ENCODE results near the gene TINCR.

The TINCR gene

DNA sequence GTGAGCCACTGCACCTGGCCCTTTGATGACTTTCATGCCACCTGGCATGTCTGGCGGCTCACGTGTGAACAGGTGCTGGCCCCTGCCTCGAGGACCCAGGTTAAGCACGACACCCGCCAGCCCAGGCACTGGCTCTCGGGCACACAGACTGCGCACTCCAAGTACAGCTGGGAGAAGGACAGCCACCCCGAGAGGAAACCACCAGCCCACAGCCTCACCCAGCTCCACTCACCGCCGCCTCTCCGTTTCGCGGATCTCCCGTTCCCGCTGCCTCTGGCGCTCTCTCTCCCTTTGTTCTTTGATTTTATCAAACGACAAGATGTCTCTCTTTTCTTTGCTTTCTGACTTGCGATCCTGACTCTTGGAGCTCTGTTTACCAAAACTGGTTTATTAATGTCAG is 27.4 kb upstream of the TINCR start:
- in situ Hi-C loops (cut with MboI; ENCODE audit: low sequenced_read_pairs, unreplicated experiment), result no loop called here
- DNase-seq (ENCODE audit: low spot score), result no peak
- no peak for TF ChIP-seq CTCF (IDR thresholded peaks at IDR 0.05; ENCODE audit: borderline replicate concordance, control extremely low read depth, extremely low read depth, insufficient read depth, missing control alignments)

DNA sequence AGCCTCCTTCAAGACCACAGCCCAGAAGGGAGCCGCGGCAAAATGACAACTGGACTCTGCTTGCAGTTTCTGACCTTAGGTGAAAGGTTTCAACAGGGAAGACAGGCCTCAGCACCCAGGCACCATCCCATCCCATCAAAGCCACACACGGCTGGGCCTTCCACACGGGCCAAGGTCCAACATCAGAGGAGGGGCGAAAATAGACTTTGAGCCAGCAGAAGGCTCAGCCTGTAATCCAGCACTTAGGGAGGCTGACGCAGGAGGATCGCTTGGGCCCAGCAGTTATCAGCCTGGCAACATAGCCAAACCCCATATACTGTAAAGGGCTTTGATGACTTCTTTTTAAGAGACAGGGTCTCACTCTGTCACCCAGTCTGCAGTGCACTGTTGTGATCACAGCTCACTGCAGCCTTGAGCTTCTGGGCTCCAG is 26.8 kb upstream of the TINCR start:
- no peak for TF ChIP-seq CTCF (IDR thresholded peaks at IDR 0.05; ENCODE audit: borderline replicate concordance, control extremely low read depth, extremely low read depth, insufficient read depth, missing control alignments)
- DNase-seq (ENCODE audit: low spot score), result no peak
- in situ Hi-C loops (cut with MboI; ENCODE audit: low sequenced_read_pairs, unreplicated experiment), result no loop called here

GRCh38 chr19:5593343-5594255 is 25.8 kb upstream of the TINCR start:
- DNase-seq (ENCODE audit: low spot score), result no peak
- in situ Hi-C loops (cut with MboI; ENCODE audit: low sequenced_read_pairs, unreplicated experiment), result no loop called here
- TF ChIP-seq CTCF (IDR thresholded peaks at IDR 0.05; ENCODE audit: borderline replicate concordance, control extremely low read depth, extremely low read depth, insufficient read depth, missing control alignments), result no peak

DNA sequence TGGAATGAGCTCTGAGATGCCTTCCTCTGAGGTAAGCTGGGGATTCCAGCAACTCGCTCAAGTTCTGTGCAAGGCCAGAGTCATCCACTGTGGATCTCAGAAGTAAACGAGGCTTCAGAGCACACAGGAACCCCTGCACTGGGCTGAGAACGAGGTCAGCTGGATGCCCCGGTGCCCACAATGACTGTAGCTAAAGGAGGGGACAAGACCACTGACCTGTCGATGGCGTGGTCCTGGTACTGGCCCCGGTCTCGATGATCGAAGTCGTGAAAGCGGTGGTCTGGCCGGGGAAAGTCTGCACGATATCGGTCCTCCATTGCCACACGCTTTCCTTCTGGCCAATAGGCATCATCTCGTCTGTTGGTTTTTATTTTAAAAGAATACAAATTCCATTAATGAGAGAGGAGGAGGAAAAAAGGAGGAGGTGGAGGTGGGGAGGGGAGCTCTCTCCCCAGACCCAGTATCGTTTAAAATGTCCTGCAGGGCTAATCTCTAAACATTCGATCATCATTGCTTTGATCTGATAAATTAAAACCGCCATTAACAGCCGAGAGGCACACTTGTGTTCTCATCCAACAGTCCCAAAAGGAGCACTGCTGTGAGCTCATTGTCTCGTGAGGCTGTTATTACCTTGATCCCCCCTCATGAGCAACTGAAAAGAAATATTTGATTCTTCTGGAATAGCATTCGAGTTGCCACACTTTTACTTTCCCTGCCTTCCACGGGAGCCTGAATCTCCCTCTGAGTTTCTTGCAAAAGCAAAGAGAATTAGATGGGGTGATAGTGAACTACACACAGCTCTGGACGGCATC is 25.0 kb upstream of the TINCR start:
- TF ChIP-seq CTCF (IDR thresholded peaks at IDR 0.05; ENCODE audit: borderline replicate concordance, control extremely low read depth, extremely low read depth, insufficient read depth, missing control alignments), result no peak
- in situ Hi-C loops (cut with MboI; ENCODE audit: low sequenced_read_pairs, unreplicated experiment), result no loop called here
- no peak for DNase-seq (ENCODE audit: low spot score)

- no peak for TF ChIP-seq CTCF (IDR thresholded peaks at IDR 0.05; ENCODE audit: borderline replicate concordance, control extremely low read depth, extremely low read depth, insufficient read depth, missing control alignments)
- no peak for DNase-seq (ENCODE audit: low spot score)
- in situ Hi-C loops (cut with MboI; ENCODE audit: low sequenced_read_pairs, unreplicated experiment), result no loop called here
Observed at GRCh38 chr19:5591476-5591875, 23.7 kb upstream of the TINCR start.

DNA sequence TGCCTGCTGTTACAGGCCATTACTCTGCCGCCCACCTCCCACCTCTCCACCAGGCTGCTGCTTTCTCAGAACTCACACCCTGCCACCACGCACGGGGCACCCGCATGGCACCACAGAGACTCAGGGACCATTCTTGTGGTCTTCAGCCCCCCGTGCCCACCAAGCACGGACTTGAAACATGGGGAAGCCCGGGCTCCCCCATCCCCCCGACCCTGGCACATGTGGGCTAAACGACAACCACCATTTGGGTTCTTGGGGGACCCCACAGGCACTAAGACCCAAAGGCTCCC is 23.1 kb upstream of the TINCR start:
- DNase-seq (ENCODE audit: low spot score), result no peak
- in situ Hi-C loops (cut with MboI; ENCODE audit: low sequenced_read_pairs, unreplicated experiment), result no loop called here
- TF ChIP-seq CTCF (IDR thresholded peaks at IDR 0.05; ENCODE audit: borderline replicate concordance, control extremely low read depth, extremely low read depth, insufficient read depth, missing control alignments), result no peak
